Stimulated activated CD8-positive, alpha-beta memory T cell treated with anti-CD3 and anti-CD28 coated beads, Interleukin-7, amount 100 ng/mL, for 4 hours (primary cell): Measurements from ENCODE around the gene KANK4.

Source experiments
- DNase-seq, 2 donors: peaks; one replicate each; pipeline ENCODE4 v3.0.0-alpha.2; 2020; ENCODE audit warnings: low read depth in 2 of 2

KANK4 gene

GRCh38 chr1:62318756-62319544, at the start of gene KANK4:
TSS of gene KANK4 (minus strand) at chr1:62319434. CDS start at chr1:62281564, 37,870 bp downstream.
- DNase-seq = no peak

DNA sequence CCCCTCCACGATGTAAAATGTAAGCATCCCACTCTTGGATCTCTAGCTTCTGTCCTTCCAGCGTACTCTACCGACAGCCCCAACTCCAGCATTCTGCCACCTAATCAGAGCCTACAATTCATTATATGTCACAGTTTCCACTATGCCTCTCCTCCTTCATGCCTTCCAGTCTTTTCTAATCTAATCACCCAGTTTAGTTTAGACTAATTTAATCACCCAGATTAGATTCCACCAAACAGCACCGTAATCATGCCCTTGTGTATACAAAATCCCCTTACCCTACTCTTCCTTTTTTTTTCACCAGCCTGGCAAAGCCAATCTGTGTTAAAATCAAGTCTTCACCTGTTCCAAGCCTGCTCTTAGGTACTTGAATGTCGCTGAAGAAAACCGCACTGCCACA, 49.8 kb upstream of the KANK4 start:
- no peak for DNase-seq

DNA sequence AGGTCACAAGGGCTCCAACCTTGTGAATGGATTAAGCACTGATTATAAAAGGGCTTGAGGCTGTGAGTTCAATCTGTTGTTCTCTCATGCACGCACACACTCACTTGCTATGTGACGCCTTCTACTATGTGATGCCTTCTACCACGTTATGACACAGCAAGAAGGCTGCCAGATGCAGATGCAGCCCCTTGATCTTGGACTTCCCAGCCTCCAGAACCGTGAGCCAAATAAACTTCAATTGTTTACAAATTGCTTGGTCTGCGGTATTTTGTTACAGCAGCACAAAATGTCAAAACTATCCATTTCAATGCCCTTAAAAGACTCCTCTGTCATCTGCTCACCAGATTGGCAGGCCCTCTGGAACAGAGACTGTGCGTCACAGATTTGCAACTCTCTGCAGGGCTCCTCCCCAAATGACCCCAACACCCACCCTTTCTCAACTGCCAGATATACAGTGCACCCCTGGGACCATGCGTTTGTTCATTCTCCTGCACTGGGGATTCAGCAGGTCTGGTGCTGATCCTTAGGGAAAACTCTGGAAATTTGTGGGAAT, 47.8 kb upstream of the KANK4 start:
- no peak for DNase-seq

DNA sequence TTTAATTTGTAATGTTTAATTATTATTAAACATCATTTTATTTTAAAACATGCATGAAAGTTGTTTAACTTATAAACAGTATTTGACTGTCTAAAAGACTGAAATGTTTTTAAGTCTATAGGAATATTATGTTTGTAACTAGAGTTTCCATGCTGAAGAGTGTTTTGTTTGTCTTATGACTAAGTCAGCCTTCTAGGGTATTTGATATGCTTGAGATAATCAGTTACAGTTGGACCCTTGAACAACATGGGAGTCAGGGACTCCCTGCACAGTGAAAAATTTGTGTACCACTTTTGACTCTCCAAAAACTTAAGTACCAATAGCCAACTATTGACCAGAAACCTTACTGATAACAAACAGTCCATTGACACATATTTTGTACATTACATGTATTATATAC, 45.5 kb upstream of the KANK4 start:
- DNase-seq = no peak

DNA sequence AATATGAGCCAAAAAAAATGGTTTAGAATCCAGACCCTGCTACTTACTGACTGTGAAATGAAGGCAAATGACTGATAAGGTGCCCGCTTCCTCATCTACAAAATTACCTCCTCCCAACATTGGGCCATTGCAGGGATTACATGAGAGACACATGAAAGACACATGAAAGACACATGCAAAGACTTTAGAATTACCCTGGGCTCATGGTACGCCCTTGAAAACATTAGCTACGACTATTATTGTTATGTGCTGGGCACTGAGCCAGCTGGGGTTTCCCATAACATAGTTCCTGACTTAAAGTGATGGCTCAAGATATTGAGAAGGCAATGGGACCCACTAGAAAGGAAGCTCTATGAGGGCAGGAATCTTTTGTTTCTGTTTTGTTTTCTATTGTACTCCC, 43.7 kb upstream of the KANK4 start:
- no peak for DNase-seq

GRCh38 chr1:62362061-62362917, 43.1 kb upstream of the KANK4 start:
- DNase-seq = no peak

GRCh38 chr1:62361431-62361830, 42.2 kb upstream of the KANK4 start:
- DNase-seq = no peak

DNA sequence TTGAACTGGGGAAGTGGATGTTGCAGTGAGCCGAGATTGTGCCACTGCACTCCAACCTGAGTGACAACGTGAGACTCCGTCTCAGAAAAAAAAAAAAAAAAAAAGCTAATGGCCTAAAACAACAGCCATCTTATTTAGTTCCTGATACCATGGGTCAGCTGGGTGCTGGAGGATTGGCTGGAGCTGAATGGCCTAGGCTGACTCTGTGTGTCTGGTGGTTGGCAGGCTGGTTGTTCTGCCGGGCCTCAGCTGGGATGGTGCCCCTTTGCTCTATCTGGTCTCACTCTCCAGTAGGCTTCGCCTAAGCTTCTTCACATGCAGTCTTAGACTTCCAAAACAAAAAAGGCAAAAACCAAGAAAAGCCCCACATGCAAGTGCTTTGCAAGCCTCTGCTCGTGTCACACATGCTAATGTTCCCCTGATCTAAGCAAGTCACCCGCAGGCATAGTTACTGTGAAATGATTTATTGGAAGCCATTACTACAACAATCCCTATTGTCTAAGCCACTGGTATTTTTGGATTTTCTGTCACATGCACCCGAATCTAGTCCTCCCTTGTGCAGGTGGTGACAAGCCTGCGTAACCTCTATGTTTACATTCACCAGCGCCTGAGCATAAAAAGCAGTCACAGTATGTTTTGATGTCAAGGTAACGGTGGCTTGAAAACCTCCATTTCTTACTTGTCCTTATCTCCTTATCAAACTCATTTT, 39.6 kb upstream of the KANK4 start:
- no peak for DNase-seq

DNA sequence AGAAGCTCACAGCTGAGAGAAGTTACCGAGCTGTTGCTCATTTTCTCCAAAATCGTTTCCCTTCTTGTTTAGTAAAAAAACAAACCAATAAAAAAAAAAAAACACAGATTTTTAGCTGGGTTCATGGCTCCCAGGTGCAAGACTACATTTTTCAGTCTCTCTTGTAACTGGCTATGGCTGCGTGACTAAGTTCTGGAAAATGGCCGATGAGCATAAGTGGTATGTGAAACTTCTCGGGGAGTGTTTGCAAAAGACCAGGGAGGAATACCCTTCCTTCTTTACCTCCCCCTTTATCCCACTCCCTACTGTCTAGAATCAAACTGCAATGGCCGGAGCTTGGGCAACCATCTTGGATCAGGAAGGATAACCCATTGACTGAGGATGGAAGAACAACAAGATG, 38.7 kb upstream of the KANK4 start:
- DNase-seq = no peak

- no peak for DNase-seq
These were observed 37.1 kb upstream of the KANK4 start for GRCh38 chr1:62356257-62356835.

DNA sequence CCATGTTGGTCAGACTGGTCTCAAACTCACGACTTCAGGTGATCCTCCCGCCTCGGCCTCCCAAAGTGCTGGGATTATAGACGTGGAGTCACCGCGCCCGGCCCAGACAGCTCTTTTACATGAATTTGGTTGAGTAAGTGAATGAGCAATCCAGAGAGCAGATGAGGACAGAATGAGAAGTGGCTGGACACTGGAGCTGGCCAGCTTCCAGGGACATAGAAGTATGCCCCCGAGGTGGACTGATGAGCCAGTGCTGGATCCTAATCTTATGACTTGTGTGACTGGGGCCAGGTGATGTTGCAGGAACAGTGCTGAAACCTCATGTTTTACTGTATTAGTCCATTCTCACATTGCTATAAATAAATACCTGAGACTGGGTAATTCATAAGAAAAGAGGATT, 35.9 kb upstream of the KANK4 start:
- DNase-seq = no peak

DNA sequence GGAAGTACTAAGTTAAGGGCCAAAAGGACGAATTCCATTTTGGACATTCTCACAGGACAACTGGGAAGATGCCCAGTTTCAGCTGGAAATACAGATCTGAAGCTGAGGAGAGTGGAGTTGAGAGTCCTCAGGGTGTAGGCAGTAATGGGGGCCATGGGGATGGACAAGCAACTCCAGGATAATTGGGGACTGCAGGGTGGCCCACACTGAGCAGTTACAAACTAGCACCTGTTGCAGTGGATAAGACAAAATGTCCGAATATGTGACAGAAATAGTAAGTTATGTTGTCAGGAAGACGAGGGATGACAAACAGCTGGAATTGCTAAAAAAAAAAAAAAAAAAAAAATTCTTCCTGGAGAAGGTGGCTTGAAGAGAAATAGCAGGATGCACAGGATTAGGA, 34.6 kb upstream of the KANK4 start:
- DNase-seq = no peak

- DNase-seq = no peak
These were observed 33.2 kb upstream of the KANK4 start for GRCh38 chr1:62352387-62352786.

GRCh38 chr1:62349470-62350233, 30.4 kb upstream of the KANK4 start:
- no peak for DNase-seq

DNA sequence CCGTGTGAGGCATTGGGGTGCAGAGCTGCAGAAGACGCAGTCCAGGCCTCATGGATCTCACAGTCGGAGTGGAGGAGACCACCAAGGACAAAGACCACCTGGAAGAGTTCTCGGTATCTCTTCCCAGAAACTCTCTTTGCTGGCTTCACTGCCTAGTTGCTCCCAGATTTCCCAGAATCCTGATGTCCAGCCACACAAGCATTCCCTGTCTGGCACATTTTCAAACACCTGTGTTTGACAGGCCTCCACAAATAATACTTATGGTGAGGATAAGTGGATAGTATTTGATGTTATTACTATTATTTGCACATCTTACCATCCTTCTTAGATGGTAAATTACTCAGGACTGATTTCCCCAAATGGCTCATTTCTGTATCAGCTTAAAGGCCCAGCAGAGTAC, 27.7 kb upstream of the KANK4 start:
- DNase-seq = no peak

- no peak for DNase-seq
These were observed 24.7 kb upstream of the KANK4 start for GRCh38 chr1:62343911-62344310.

GRCh38 chr1:62342270-62342669, 23.0 kb upstream of the KANK4 start:
- DNase-seq = no peak

GRCh38 chr1:62341615-62342014, 22.4 kb upstream of the KANK4 start:
- no peak for DNase-seq

DNA sequence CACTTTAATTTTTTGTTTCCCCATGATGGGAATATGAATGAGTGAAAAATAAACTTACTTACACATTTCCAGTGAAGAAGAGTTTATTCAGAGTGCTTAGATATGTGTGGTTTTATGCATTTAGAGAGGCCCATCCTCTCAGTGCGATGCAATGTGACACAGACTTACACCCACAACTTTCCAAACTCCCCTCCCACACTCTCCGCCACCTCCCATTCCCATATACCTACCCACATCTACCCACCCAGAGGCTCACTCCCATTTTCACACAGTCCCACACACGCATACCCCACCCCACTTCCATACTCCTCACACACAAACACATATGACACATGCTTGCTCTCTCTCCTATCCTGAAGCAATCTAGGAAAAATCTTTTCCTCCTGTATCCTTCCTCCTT, 21.9 kb upstream of the KANK4 start:
- no peak for DNase-seq

- no peak for DNase-seq
These were observed 18.7 kb upstream of the KANK4 start for GRCh38 chr1:62337706-62338631.
